ENCODE results near the gene RPLP1.

Gene RPLP1

DNA sequence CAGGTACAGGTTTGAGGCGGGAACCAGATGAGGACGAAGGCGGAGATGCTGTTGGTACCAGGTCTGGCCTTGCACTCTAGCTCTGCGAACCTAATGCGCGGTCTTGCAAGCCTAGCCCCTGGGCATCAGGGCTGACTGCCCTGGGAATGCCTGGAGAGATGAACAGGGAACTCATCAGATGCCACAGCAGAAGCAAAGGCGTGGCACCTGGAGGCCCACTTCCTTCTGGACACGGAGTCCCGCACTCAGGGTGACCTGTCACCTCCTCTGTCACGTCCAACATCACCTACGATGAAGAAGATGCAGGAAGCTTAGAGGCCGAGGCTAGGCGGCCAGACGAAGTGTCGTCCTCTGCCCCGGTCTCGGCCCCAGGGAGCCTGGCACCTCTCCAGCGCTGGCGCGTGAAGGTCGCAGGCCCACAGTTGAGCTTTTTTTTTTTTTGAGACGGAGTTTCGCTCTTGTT is 9.4 kb downstream of the RPLP1 start:
- no peak for TF ChIP-seq CTCF (IDR thresholded peaks at IDR 0.05; ENCODE audit: insufficient read depth, missing control alignments)
- no peak for FAIRE-seq
- no peak for DNase-seq (ENCODE audit: insufficient read length, low spot score)

- peak; percentile 64 for TF ChIP-seq CTCF (IDR thresholded peaks at IDR 0.05; ENCODE audit: insufficient read depth, missing control alignments)
- DNase-seq (ENCODE audit: insufficient read length, low spot score) (peak; percentile 98), FAIRE-seq (no peak)
Measured at GRCh38 chr15:69462493-69463181, 10.0 kb downstream of the RPLP1 start.

DNA sequence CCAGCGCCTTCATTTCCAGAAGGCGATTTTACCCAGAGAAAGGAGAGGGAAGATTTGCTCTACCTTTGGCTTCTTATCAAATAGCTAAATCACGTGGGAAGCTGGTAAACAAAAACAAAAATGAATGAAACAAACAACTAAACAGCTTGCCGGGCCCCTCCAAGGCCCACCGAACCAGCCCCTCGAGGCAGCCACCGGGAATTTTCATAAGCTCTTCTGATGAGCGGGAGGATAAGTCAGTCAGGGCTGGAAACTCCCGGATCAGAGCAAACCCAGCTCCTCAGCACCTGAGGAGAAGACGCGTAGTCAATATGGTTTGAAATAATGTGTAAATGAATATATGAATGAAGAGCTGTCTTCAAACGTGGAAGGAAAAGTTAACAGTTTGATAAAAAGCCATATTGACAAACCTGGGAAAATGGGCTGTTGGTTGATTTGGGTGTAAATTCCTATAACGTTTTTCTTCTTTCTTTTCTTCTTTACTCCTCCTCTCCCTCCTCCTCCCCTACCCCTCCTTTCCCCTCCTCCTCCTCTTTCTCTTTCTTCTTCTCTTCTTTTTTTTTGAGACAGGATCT is 10.7 kb downstream of the RPLP1 start:
- FAIRE-seq (no peak), DNase-seq (ENCODE audit: insufficient read length, low spot score) (no peak)
- no peak for TF ChIP-seq CTCF (IDR thresholded peaks at IDR 0.05; ENCODE audit: insufficient read depth, missing control alignments)

DNA sequence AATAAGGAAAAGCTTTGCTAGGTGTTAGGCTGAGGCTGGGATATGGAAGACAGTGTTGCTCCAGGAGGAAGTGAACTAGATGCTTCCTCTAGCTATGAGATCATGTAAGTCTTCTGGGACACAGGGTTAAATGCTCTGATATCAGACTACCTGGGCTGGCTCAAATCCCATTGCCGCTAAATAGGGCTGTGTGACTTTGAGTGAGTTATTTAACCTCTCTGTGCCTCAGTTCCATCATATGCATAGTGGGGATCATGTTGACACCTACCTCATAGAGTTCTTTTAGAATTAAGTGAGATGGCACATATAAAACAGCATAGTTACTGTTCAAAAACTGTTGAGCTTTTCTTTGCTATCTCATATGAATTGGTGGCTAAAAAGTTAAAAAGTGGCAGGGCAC is 12.6 kb downstream of the RPLP1 start:
- TF ChIP-seq CTCF (IDR thresholded peaks at IDR 0.05; ENCODE audit: insufficient read depth, missing control alignments), result no peak
- FAIRE-seq, result no peak
- DNase-seq (ENCODE audit: insufficient read length, low spot score), result no peak

DNA sequence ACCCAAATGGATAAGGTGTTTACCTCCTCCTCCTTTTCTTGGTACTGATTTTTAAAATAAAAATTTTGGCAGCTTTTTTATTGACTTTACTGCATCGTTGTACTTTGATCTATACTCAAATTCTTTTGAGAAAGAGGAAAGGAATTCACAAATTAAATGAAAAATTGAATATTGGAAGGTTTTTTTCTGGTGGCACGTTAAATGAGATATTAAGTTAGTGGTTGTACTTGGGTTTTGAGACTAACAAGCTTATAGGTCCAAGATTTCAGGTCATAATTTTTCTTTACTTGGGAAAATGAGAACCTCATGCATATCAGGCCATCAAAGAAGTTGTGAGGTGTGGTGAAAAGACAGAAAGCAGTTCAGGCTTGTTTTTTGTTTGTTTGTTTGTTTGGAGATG is 14.1 kb downstream of the RPLP1 start:
- FAIRE-seq, result no peak
- no peak for TF ChIP-seq CTCF (IDR thresholded peaks at IDR 0.05; ENCODE audit: insufficient read depth, missing control alignments)

GRCh38 chr15:69467636-69468035 is 15.0 kb downstream of the RPLP1 start:
- TF ChIP-seq CTCF (IDR thresholded peaks at IDR 0.05; ENCODE audit: insufficient read depth, missing control alignments), result no peak
- no peak for FAIRE-seq
- no peak for DNase-seq (ENCODE audit: insufficient read length, low spot score)

More for the DNA sequence above, 14.1 kb downstream of the RPLP1 start:
- no peak for DNase-seq (ENCODE audit: insufficient read length, low spot score)
